ENCODE results near the gene LRMDA. TPM values are rescaled to one million over a fixed set of nuclear protein-coding genes. Genes with fewer than 3 reads are reported as not detected.

LRMDA gene
- total RNA-seq, 1 experiment from 2014 or later, result 4.8 TPM

DNA sequence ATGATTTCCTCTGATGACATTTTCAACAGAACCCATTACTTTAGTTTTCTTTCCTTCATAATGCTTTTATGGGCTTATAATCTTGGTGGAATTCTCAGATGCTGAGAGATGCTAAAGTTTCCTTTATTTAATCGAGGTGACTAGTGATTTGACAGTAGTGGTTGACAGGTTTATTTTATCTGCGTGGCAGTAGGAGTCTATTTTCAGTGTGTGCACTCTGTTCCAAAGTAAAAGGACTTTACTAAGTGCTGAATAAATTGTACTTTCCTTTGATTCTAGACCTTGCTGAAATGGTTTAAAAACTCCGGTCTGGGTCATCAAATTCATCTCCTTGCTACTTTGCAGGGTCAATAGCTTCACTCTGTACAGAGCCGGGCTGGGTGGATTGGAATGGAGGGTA, 900.3 kb downstream of the LRMDA start (continued):
- TF ChIP-seq TCF7L2 (IDR thresholded peaks at IDR 0.05; ENCODE audit: borderline replicate concordance, extremely low read depth, insufficient read depth, insufficient read length) (no peak), FOSL1 (IDR thresholded peaks at IDR 0.05; ENCODE audit: low read depth) (no peak), RAD21 (IDR thresholded peaks at IDR 0.05; ENCODE audit: low read depth) (no peak), CBX3 (IDR thresholded peaks at IDR 0.05; ENCODE audit: low read depth) (no peak), SP1 (IDR thresholded peaks at IDR 0.05; ENCODE audit: low read depth) (no peak), ZFX (IDR thresholded peaks at IDR 0.05) (no peak), CEBPB (IDR thresholded peaks at IDR 0.05; ENCODE audit: low read depth) (no peak)
- TF ChIP-seq, protein P1, sequence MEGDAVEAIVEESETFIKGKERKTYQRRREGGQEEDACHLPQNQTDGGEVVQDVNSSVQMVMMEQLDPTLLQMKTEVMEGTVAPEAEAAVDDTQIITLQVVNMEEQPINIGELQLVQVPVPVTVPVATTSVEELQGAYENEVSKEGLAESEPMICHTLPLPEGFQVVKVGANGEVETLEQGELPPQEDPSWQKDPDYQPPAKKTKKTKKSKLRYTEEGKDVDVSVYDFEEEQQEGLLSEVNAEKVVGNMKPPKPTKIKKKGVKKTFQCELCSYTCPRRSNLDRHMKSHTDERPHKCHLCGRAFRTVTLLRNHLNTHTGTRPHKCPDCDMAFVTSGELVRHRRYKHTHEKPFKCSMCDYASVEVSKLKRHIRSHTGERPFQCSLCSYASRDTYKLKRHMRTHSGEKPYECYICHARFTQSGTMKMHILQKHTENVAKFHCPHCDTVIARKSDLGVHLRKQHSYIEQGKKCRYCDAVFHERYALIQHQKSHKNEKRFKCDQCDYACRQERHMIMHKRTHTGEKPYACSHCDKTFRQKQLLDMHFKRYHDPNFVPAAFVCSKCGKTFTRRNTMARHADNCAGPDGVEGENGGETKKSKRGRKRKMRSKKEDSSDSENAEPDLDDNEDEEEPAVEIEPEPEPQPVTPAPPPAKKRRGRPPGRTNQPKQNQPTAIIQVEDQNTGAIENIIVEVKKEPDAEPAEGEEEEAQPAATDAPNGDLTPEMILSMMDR (IDR thresholded peaks at IDR 0.05 in 2 of 3, conservative IDR thresholded peaks at IDR 0.05 in 1 of 3; ENCODE audit: borderline replicate concordance in 1 of 3, insufficient read depth in 1 of 3, low read depth in 2 of 3, low read length in 2 of 3), result no peak

DNA sequence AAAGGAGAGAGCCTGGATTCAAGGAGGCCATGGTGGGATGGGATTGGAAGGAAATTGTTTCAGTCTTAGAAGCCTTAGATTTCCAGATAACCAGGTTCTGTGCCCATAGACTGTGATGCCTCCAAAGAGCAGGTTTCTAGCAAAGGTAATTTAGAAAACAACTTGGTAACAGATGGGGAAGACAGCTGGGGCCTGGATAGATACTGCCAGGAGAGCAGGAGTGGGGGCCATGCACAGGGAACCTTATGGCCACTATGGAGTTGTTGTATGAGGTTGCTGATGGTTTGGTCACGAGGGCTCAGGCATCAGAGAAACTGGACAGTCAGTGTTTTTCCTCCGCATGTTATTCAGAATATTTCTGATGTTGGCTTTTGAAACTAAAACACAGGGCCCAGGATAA, 901.9 kb downstream of the LRMDA start:
- CTCF ChIA-PET, result no interaction called here
- no peak overlapping the region for H3K9ac ChIP-seq (ENCODE audit: low read length)
- no peak for ATAC-seq

More for the DNA sequence above, 901.9 kb downstream of the LRMDA start:
- no peak overlapping the region for H3K27ac ChIP-seq (ENCODE audit: low read depth, low read length)
- peaks cover 8% of the 10 kb centered on the region; the same call in 1 of the 2 replicates for H3K27me3 ChIP-seq (ENCODE audit: insufficient read depth, low read length)
- ChIA-PET RAD21 (ENCODE audit: low non-redundant PET in 1 of 2, low total read pairs in 2 of 2, uncharacterized antibody in 2 of 2, unreplicated experiment in 2 of 2) (no interaction called here), POLR2A (no interaction called here)
- H3K9me3 ChIP-seq (ENCODE audit: control insufficient read depth in 1 of 2, insufficient read depth in 1 of 2, low read depth in 1 of 2, low read length in 2 of 2), result no peaks in the 10 kb centered on the region
- H4K20me1 ChIP-seq (ENCODE audit: insufficient read depth), result no peaks in the 10 kb centered on the region
- DNase-seq (ENCODE audit: low read depth, low spot score), result no peak
- H3K4me1 ChIP-seq (ENCODE audit: control insufficient read depth in 1 of 2, insufficient read depth in 2 of 2, low read length in 2 of 2), result 0 out of 4 replicates have a peak, but pooled peaks cover 0 to 5% of the 10 kb centered on the region in 2 experiments
- H3K9me2 ChIP-seq (ENCODE audit: insufficient read depth), result no peaks in the 10 kb centered on the region
- H3K4me2 ChIP-seq (ENCODE audit: low read length), result no peak overlapping the region
- TF ChIP-seq EZH2phosphoT487 (IDR thresholded peaks at IDR 0.05; ENCODE audit: borderline replicate concordance) (no peak), POLR2A (IDR thresholded peaks at IDR 0.05; ENCODE audit: borderline replicate concordance, extremely low read depth, insufficient read depth, insufficient read length) (no peak), CBX3 (IDR thresholded peaks at IDR 0.05; ENCODE audit: low read depth) (no peak), FOSL1 (IDR thresholded peaks at IDR 0.05; ENCODE audit: low read depth) (no peak), SIN3A (IDR thresholded peaks at IDR 0.05; ENCODE audit: low read depth) (no peak), YY1 (IDR thresholded peaks at IDR 0.05; ENCODE audit: extremely low read depth, insufficient replicate concordance, low read depth, low read length) (no peak)
- TF ChIP-seq, protein P2, sequence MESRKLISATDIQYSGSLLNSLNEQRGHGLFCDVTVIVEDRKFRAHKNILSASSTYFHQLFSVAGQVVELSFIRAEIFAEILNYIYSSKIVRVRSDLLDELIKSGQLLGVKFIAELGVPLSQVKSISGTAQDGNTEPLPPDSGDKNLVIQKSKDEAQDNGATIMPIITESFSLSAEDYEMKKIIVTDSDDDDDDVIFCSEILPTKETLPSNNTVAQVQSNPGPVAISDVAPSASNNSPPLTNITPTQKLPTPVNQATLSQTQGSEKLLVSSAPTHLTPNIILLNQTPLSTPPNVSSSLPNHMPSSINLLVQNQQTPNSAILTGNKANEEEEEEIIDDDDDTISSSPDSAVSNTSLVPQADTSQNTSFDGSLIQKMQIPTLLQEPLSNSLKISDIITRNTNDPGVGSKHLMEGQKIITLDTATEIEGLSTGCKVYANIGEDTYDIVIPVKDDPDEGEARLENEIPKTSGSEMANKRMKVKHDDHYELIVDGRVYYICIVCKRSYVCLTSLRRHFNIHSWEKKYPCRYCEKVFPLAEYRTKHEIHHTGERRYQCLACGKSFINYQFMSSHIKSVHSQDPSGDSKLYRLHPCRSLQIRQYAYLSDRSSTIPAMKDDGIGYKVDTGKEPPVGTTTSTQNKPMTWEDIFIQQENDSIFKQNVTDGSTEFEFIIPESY (IDR thresholded peaks at IDR 0.05; ENCODE audit: extremely low read depth, insufficient replicate concordance, low read length), result no peak
- TF ChIP-seq, protein P1 (IDR thresholded peaks at IDR 0.05 in 2 of 3, conservative IDR thresholded peaks at IDR 0.05 in 1 of 3; ENCODE audit: borderline replicate concordance in 1 of 3, insufficient read depth in 1 of 3, low read depth in 2 of 3, low read length in 2 of 3), result no peak
- H3K4me3 ChIP-seq (replicated peaks in 1 of 2; ENCODE audit: low read depth in 1 of 2, low read length in 2 of 2), result no peak overlapping the region
- no peaks in the 10 kb centered on the region; a peak in 1 of 4 replicates for H3K36me3 ChIP-seq (ENCODE audit: control insufficient read depth in 1 of 2, insufficient read depth in 2 of 2, low read length in 2 of 2)
- intact Hi-C loops (cut with micrococcal nuclease), result no loop called here
- no TSS peak for BruUV-seq (replicated peaks)
- H3K79me2 ChIP-seq (ENCODE audit: insufficient read depth, low read length), result no peaks in the 10 kb centered on the region
- no peak overlapping the region for H2AFZ ChIP-seq (ENCODE audit: low read depth, low read length, poor library complexity, severe bottlenecking)

All from HCT116 (cell line).